Stimulated activated CD4-positive, alpha-beta T cell treated with anti-CD3 and anti-CD28 coated beads, Interleukin-1b, Interleukin-23, amount 100 ng/mL, for 48 hours (primary cell): ENCODE data around the gene NUMB.
A peak's percentile ranks its signal among the peaks of the same experiment; 100 is the strongest.

Source experiments
- DNase-seq: peaks from one replicate; pipeline ENCODE4 v3.0.0-alpha.2; 2020

The NUMB gene

DNA sequence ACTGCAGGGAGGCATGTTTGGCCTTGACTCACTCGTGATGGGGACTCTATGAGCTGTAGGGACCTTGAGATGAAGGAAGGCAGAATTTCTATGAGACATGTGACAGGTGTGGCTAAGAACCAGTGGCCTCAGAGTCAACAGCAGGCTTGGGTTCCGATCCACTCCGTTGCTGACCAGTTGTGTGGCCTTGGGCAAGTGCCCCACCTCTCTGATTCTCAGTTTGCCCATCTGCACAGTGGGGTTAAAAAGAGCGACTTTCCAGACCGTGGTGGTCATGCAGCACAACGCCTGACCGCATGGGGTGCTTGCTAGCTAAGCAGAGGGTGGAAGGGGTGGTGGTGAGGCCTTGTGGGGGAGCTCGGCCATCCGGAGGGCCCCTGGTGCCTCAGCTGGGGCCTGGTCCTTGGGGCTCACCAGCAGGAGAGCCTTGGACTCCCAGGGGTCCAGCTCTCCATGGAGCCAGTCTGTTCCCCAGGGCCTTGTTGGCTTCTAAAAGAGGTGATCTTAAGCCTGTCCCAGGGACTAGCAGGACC, 202.6 kb downstream of the NUMB start:
- DNase-seq = no peak

GRCh38 chr14:73255005-73255400, 203.3 kb downstream of the NUMB start:
- DNase-seq = no peak

DNA sequence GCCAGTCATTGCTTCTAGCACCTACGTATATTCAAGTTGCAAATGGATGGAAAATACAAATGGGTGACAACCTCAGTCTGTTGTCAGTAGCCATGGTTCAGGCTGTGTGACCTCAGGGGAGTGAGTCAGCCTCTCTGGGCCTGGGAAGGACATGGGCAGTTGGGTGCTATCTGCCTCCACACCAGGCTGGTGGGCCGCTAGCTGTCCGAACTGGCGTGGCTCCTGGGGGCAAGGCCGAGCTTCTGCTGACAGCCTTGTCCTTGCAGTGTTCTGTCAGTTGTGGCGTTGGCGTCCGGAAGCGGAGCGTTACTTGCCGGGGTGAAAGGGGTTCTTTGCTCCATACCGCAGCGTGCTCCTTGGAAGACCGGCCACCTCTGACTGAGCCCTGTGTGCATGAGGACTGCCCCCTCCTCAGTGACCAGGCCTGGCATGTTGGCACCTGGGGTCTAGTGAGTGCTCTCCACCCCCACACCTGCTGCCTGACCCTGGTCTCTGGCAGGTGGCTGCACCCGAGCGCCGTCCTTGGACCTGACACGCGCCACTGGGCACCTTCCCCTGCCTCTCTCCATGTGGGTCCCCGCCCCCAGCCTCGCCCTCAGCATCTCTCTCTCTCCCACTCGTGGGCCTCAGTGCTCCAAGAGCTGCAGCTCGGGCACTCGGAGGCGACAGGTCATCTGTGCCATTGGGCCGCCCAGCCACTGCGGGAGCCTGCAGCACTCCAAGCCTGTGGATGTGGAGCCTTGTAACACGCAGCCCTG, 203.9 kb downstream of the NUMB start:
- DNase-seq = no peak

DNA sequence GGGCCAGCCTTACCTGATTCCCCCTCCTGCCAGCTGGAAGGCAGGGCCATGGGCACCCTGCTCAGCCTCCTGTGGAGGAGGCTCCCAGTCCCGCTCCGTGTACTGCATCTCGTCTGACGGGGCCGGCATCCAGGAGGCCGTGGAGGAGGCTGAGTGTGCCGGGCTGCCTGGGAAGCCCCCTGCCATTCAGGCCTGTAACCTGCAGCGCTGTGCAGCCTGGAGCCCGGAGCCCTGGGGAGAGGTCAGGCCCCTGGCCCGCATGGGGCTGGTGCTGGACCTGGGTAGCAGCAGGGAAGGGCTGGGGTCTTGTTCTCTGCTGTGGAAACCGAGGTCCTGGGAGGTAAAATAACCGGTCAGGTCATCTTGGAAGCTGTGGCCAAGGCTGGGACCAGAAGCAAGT, 204.6 kb downstream of the NUMB start:
- no peak for DNase-seq

- no peak for DNase-seq
Measured at GRCh38 chr14:73253323-73253610, 205.1 kb downstream of the NUMB start.

DNA sequence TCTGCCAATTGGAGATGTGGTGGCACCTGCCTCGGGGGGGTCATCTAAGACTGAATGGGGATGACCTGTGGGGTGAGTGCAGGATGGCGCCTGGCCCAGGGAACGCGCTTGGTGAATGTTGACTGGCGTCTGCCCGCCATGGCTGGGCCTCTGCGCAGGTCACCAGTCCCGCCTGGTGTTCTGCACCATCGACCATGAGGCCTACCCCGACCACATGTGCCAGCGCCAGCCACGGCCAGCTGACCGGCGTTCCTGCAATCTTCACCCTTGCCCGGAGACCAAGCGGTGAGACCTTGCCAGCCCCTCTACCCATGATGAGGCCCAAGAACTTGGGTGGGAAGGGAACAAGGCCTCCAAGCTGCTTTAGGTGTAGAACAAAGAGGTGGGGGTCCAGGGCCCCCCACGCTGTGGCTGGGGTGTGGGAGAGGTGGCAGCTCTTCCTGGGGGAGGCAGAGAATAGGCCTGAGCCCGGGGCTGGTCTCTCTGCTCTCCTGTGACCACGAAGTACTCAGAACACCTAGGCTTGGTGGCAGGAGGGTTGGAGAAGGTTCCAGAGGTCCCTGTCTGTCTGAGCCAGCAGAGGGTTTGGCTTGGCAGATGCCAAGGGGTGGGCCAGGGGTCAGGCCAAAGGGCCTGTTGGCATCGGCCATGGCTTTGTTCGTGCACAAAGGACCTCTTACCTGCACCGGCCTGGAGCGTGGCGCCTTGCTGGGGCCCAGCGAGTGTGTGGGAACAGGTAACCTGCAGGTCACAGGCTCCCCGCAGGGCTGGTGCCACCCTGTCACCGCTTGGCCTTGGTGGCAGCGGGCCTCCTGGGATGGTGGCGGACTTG, 205.6 kb downstream of the NUMB start:
- no peak for DNase-seq

DNA sequence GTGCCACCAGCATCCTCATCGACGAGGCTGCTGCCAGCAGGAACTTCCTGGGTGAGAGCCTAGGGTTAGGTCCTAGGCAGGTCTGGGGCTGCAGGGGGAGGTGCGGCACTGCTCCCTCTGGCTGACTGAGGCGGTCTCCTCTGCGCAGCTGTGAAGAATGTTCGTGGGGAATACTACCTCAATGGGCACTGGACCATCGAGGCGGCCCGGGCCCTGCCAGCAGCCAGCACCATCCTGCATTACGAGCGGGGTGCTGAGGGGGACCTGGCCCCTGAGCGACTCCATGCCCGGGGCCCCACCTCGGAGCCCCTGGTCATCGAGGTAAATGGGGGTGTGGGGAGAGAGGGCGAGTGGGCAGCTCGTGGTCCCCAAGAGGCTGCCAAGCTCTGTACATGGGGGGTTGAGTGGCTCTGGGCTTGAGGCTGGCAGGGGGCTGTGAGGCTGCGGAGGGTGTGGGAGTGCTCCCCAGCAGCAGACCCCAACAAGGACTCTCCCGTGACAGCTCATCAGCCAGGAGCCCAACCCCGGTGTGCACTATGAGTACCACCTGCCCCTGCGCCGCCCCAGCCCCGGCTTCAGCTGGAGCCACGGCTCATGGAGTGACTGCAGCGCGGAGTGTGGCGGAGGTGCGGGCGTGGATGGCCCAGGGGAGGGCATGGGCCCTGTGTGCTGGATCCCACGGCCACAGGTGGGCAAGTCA, 206.7 kb downstream of the NUMB start:
- DNase-seq = no peak

DNA sequence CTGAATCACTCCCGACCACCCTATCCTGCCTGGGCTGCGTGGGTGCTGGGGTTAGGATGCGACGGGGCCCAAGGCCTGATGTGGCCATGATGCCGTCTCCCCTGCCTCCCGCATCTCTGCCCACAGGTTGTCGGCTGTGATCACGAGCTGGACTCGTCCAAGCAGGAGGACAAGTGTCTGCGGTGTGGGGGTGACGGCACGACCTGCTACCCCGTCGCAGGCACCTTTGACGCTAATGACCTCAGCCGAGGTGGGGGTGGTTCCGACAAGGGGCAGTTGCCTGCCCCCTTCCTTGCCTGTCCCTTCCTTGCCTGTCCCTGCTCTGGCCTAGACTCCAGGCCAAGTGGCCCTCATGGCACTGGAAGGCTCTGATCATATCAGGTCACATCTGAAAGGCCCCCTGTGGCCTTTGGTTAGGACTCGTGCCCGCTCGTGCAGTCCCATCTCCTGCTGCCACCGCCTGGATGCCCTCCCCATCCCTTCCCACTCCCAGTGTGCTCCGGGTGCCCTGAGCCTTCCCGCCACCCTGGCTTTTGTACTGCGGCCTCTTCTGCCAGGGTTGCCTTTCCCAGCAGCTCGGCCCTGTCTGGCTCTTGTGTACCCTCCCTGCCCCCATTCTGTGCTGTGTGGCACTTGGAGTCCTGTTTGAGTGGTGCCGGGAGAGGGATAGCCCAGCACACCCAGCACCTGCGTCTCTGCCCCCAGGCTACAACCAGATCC, 207.4 kb downstream of the NUMB start:
- no peak for DNase-seq

GRCh38 chr14:73250317-73250713, 208.0 kb downstream of the NUMB start:
- DNase-seq = no peak

- DNase-seq = no peak
Measured at GRCh38 chr14:73249564-73250316, 208.6 kb downstream of the NUMB start.

DNA sequence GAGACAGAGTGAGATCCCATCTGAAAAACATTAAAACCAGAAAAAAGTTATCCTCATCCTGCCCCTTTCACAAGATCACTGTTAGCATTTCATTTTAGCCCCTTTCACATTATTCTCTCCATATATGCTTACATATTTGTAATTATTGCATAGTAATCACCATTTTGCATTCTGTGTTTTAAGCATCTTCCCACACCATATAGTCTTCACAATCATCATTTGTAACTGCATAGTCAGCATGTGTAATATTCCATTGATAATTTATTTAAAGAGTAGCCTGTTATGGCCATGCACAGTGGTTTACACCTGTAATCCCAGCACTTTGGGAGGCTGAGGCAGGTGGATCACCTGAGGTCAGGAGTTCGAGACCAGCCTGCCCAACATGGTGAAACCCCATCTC, 209.2 kb downstream of the NUMB start:
- DNase-seq = no peak

- no peak for DNase-seq
Measured at GRCh38 chr14:73248108-73248868, 210.1 kb downstream of the NUMB start.

GRCh38 chr14:73246387-73247150, 211.8 kb downstream of the NUMB start:
- DNase-seq = no peak

GRCh38 chr14:73245480-73246325, 212.6 kb downstream of the NUMB start:
- peak; percentile 32 for DNase-seq

- no peak for DNase-seq
Measured at GRCh38 chr14:73244541-73245290, 213.6 kb downstream of the NUMB start.

- no peak for DNase-seq
Measured at GRCh38 chr14:73243748-73244147, 214.6 kb downstream of the NUMB start.

DNA sequence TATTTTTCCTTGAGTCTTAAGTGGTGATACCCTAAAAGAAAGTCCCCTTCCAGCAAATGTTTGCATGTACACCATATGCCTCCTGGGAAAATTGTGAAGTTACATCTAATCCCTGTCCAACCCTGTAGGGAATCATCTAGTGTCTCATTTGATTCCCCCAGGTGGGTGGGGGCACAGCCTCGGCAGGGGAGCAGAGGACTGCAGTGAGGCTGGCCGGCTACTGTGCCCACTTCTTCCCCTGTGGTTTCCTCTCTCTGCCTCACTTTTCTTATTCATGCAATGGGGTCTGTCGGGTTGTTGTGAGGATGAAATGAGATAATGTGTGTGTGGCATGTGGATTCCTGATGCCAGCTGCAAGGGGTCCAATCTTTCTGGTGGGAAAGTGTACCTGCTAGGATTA, 215.0 kb downstream of the NUMB start:
- no peak for DNase-seq

- no peak for DNase-seq
Measured at GRCh38 chr14:73242357-73242901, 215.9 kb downstream of the NUMB start.
